OCI-LY1 (cell line): ENCODE data around the gene PICK1.

Source experiments
- EZH2 ChIP-seq: fragments of 200-600 bp; sonication (generic), shearing (Covaris generic); IDR thresholded peaks from 2 replicates; pipeline ENCODE4 v1.8.0; 2017; ENCODE audit warnings: borderline replicate concordance, mixed run types, mild to moderate bottlenecking, antibody characterized with exemption, low read length, moderate library complexity, mixed read lengths
- TF ChIP-seq, protein P1 (sequence below): fragments of 200-600 bp; sonication (generic), shearing (Covaris generic); IDR thresholded peaks from 2 replicates; pipeline ENCODE4 v1.5.1; 2017; ENCODE audit warnings: mild to moderate bottlenecking, antibody characterized with exemption, low read length, moderate library complexity, mixed read lengths

DNA sequence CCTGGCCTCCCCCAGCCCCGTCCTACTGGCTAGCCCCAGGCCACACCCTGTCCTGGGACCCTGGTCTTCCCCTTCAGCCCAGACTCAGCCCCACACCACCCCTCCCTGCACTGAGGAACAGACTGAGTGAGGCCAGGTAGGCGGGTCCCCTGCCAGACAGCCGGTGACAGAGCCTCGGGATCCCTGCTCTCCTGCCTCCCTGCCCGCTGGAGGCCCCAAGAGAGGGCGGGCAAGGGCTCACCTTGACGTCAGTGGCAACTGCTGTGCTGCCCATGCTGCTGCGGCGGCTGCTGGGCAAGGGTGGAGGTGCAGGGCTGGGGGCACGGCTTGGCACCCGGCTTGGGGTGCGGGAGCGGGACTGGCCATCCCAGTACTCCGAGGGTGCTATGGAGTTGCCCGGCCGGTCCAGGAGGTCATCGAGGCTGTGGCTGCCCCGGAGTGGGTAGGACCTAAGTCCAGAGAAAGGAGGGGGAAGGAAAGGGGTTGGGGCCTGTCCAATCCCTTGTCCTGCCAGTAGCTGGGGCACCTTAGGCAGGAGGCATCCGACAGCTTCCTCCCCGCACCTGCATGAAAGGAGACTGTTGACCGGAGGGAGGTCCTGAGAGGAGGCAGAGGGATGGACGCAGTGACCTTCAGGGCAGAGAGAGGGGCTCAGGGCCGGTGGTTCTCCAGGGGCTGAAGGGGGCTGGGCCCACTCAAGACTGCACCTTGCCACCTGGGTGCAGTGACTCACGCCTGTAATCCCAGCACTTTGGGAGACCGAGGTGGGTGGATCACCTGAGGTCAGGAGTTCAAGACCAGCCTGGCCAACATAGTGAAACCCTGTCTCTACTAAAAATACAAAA lies 29.0 kb downstream of the PICK1 start:
- no peak for TF ChIP-seq EZH2
- TF ChIP-seq, protein P1, sequence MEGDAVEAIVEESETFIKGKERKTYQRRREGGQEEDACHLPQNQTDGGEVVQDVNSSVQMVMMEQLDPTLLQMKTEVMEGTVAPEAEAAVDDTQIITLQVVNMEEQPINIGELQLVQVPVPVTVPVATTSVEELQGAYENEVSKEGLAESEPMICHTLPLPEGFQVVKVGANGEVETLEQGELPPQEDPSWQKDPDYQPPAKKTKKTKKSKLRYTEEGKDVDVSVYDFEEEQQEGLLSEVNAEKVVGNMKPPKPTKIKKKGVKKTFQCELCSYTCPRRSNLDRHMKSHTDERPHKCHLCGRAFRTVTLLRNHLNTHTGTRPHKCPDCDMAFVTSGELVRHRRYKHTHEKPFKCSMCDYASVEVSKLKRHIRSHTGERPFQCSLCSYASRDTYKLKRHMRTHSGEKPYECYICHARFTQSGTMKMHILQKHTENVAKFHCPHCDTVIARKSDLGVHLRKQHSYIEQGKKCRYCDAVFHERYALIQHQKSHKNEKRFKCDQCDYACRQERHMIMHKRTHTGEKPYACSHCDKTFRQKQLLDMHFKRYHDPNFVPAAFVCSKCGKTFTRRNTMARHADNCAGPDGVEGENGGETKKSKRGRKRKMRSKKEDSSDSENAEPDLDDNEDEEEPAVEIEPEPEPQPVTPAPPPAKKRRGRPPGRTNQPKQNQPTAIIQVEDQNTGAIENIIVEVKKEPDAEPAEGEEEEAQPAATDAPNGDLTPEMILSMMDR = no peak
